ENCODE results near the gene CCDC201.

CCDC201 gene

DNA sequence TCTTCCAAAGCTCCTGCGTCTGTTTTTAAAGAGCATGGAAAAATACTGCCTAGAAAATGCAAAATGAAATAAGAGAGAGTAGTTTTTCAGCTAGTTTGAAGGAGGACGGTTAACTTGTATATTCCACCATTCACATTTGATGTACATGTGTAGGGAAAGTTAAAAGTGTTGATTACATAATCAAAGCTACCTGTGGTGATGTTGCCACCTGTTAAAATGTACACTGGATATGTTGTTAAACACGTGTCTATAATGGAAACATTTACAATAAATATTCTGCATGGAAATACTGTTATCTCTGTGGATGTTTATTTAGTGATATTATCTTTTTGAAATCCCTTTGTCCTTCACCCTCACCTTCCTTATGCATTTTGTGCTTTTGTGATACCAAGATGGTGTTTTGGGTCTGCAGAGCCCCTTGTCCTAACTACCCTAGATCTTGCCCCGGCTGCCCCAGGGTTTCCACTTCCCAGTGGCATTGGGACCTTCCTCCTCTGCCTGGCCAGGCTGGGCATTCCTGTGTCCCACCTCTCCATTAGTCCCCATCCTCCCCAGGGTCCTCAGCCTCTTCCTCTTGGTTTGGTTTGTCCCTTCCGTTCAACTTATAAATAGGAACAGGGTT lies 20.6 kb upstream of the CCDC201 start:
- DNase-seq (ENCODE audit: low read depth, low spot score): no peak

DNA sequence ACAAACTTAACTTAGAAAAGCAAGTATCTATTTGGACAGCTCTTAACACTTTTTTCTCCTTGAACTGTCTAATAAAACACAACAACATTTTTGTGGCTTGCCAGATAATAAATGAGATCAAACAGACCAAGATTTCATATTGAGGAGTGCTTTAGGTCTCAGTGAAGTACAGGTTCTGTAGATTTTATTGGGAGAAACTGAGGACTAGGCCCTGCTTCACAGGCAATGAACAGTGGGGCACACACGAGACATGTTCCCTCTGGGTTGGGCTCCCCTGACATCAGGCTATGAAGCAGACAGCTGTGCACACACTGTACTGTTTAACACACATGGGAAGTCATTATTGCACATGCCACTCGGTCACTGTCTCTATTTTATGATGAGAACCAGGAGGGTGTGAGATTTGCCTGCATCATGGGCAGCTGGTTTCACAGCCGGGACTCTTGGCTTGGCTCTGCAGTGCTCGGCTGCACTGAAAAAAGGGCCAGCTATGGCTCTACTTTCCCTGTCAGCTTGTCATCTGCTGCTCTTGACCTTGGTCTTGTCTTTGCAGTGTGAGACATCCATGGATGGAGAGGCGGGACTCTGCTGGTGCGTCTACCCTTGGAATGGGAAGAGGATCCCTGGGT lies 19.6 kb upstream of the CCDC201 start:
- DNase-seq (ENCODE audit: low read depth, low spot score): no peak

DNA sequence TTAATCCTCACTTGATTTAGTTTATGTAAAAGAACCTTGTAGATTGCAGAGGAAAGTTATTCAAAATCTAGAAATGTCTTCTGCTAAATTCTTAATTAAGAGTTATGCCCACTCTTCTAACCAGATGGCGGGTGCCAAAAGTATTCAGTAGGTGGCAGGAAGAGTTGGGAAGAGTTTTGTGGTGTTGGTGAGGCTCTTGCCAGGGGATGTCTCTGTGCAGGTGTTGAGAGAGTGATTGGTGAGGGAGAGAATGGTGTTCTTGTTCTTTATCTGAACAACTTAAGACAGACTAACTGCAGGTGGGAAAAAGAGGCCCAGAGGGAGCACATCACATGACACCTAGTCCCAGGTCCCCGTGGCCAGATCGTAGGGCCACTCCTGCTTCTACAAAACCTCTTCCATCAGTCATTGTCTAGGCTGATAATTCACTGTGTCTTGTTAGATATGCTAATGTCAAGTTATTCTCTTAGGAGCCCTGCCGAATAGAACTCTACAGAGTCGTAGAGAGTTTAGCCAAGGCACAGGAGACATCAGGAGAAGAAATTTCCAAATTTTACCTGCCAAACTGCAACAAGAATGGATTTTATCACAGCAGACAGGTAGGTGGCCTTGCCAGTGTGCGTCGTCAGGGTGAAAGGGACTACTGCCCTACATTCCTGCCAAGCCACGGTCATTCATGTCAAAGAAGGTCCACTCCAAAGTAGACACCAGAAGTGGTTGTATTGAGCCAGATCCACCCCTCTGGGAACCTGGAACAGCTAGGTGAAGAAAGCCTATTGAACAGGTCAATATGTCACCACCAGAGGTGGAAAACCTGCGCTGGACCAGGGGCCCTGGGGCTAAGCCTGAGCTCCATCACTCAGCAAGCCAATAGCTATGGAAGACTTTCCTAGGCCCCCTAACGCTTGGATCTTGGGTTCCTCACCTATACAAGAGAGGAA lies 18.9 kb upstream of the CCDC201 start:
- no peak for DNase-seq (ENCODE audit: low read depth, low spot score)

GRCh38 chr7:45890902-45891461 lies 18.1 kb upstream of the CCDC201 start:
- DNase-seq (ENCODE audit: low read depth, low spot score): no peak

GRCh38 chr7:45890125-45890901 lies 17.4 kb upstream of the CCDC201 start:
- no peak for DNase-seq (ENCODE audit: low read depth, low spot score)

DNA sequence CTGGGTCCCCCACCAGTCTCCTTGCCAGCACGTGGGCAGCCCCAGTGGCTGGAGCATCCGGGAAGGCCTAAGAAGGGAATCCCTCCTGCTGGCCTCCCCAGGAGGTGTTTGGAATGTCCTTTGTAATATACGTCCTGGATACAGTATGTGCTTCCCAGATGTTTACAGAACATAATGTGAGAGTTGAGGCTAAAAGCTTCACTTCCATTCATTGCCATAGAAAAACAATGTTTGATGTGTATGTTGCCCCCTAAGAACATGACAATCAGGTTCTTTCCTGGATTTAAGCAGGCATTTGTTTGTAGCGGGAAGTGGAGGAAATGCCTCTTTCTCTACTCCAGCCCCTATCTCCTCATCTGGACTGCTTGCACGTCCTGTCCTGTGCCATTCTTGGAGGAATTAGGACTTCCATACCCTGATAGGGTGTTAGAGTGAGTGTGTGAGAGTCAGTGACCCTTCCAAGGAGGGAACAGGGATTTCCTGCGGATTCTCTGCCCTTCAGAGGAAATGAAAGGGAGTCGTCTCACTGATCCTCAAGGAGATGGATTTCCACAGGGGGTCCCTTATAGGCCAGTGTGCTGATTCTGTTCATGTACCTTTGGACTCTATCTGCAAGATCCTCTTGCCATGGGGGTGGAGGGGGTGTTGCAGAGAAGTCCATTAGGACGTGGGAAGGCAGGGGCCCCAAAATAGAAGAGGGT lies 16.6 kb upstream of the CCDC201 start:
- no peak for DNase-seq (ENCODE audit: low read depth, low spot score)

DNA sequence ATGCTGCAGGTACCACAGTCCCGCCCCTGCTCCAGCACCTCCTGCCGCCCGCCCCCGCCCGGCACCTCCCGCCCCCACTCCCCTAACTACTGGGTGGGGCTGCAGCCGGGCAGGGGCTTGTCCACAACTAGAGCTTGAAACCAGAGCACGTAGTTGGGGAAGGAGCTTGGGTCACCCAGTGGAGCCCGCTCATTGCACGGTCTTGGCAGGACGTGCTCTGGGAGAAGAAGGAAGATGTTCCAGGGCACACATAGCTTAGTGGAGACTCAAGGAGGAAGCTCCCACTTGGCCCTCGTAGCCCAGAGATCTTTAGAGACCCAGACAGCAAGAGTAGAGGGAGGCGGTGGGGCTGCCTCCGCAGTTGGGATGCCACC lies 16.1 kb upstream of the CCDC201 start:
- no peak for DNase-seq (ENCODE audit: low read depth, low spot score)

DNA sequence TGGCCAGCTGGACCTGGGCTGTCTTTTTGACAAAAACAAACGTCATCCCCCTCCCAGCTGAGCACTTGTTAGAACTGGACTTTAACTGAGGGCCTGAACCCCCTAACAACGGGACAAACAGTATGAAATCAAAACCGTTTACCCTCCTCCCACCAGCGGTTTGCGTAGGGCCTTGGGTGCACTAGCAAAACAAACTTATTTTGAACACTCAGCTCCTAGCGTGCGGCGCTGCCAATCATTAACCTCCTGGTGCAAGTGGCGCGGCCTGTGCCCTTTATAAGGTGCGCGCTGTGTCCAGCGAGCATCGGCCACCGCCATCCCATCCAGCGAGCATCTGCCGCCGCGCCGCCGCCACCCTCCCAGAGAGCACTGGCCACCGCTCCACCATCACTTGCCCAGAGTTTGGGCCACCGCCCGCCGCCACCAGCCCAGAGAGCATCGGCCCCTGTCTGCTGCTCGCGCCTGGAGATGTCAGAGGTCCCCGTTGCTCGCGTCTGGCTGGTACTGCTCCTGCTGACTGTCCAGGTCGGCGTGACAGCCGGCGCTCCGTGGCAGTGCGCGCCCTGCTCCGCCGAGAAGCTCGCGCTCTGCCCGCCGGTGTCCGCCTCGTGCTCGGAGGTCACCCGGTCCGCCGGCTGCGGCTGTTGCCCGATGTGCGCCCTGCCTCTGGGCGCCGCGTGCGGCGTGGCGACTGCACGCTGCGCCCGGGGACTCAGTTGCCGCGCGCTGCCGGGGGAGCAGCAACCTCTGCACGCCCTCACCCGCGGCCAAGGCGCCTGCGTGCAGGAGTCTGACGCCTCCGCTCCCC lies 15.5 kb upstream of the CCDC201 start, which contains the start of gene IGFBP1:
Gene IGFBP1 (plus strand): TSS at position 304 of the 808 bp plus-strand sequence. CDS start 165 bp downstream, at position 469.
- no peak for DNase-seq (ENCODE audit: low read depth, low spot score)

DNA sequence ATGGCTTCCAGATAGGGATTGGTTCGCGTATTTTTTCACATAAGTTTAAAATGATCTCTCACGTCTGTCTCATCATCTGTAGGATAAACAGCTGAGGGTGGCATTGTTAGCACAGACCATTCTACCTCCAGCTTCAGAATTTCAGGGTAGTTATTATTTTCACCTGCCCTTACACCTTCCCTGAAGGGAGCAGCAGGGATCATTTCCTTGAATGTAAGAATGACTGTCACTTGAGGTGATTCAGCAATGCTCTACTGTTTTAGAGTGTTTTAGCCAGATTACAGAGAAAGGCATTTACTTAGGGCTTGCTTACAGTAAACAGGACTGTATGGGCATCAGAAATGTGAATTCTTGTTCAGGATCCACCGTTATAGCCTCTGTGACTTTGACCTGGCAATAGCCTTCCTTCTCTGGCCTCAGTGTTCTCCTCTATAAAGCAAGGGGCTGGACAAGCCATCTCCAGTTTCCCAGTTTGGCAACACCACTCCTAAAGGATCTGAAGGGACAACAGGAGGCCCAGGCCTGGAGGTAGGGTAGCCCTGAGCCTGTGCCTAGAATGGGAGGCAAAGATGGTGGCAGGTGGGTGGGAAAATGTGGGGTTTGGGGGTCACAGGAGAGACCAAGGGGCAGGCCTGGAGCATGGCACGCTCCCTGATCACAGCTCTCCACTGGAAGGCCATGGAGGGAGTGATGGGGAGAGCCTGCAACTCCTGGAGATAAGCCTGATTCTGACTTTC lies 14.2 kb upstream of the CCDC201 start:
- DNase-seq (ENCODE audit: low read depth, low spot score): no peak

GRCh38 chr7:45885264-45885882 lies 12.5 kb upstream of the CCDC201 start:
- DNase-seq (ENCODE audit: low read depth, low spot score): no peak

DNA sequence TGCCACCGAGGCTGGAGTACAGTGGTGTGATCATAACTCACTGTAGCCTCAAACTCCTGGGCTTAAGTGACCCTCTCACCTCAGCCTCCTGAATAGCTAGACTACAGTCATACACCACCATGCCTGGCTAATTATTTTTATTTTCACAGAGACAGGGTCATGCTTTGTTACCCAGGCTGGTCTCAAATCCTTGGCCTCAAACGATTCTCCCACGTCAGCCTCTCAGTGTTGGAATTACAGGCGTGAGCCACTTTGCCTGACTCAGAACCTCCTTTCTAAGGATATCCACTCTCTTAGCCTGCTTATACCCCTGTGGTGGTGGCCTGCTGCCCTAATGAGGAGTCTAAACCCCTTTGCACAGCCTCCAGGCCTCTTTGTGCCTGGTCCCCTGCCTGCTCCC lies 11.3 kb upstream of the CCDC201 start:
- no peak for DNase-seq (ENCODE audit: low read depth, low spot score)

DNA sequence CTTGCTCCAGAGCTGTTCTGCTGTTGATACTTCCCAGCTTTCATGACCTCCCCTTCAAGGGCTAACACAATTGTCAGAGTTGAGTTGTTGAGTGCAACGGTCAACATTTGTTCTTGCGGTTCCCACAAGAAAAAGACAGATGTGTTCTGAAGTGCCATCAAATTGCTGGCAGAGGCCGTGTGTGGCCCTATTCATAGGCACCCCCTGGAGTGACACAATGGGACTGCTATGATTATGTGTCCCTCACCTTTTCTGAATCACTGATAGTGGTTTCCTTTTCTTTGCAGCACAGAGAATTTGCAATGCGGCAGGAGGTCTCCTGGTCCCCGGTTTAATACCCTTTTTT lies 9.6 kb upstream of the CCDC201 start:
- DNase-seq (ENCODE audit: low read depth, low spot score): no peak

DNA sequence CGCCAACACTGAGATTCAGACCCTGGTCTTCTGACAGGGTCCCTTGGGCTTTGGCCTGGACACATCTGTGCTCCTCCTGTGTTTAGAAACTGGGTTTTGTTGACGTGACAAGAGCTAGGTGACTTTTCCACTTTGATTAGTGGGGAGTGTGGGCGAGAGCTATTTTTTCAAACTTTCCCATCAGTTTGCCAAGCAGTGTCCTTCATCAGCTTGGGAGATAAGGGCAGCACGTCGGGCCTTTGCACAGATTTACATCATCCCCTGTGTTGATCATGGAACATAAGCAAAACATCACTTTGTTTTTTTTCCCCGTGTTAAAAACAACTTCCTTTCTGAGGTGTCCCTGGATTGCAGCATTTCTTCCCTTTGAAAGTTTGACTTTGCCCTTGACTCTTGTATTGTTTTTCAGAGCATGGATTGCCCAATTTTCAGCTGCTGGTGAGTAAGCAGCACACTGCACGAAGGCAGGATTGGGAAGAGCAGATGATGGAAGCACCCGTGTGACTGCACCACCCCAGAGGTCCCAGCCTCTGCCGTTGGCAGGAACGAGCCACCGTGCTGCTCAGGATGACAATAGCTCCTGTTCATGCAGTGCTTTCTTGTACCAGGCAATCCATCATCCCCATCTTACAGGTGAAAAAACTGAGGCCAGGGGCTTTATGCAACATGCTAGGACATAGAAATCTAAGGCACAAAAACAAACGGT lies 9.0 kb upstream of the CCDC201 start:
- no peak for DNase-seq (ENCODE audit: low read depth, low spot score)

DNA sequence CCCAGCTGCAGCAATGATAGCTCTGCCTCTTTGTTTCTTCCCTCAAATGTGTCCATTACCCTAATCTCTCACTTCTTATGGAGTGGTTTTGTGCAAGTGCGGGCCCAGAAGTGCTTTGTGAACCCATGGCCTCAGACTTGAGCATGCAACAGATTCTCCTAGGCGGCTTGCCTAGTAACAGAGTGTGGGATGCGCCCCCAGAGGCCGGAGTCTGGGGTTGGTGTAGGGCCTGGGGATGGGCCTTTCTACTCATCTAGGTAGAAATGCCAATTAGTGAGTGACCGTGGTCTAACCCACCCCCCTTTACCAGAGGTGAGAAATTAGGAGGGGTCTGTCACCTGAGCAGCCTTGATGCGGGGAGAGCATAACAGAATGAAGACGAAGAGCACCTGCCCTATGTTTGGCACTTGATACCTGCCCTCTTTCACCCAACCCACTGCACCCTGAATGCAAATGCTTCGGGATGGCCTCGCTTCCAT lies 8.4 kb upstream of the CCDC201 start:
- DNase-seq (ENCODE audit: low read depth, low spot score): no peak

DNA sequence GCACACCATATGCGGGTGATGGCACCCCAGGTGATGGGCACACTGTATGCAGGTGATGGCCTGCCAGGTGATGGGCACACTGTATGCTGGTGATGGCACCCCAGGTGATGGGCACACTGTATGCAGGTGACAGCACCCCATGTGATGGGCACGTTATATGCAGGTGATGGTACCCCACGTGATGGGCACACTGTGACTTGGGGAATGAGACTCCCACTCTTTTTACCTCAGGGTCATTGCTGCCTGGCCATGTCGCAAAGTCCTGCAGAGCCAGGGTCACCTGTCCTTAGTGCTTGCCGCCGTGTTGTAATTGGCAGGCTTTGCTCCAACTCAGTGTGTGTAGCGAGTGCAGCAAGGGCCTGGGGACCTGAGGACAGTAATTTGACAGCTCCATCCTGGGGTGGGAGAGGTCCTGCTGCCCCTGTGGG lies 7.6 kb upstream of the CCDC201 start:
- DNase-seq (ENCODE audit: low read depth, low spot score): no peak

DNA sequence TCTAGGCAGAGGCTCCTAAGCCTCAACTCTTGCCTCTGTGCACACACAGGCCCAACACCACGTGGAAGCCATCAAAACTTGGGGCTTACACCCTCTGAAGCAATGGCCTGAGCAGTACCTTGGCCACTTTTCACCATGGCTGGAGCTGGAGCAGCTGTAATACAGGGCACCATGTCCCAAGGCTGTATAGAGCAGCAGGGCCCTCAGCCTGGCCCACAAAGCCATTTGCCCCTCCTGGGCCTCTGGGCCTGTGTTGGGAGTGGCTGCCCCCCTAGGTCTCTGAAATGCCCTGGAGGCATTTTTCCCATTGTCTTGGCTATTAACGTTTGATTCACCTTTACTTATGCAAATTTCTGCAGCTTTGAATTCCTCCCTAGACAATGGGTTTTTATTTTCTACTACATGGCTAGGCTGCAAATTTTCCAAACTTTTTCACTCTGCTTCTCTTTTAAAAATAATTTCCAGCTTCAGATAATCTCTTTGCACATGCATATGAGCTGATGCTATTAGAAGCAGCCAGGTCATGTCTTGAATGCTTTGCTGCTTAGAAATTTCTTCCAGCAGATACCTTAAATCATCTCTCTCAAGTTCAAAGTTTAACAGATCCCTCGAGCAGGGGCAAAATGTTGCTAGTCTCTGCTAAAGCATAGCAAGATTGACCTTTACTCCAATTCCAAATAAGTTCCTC lies 5.7 kb upstream of the CCDC201 start:
- no peak for DNase-seq (ENCODE audit: low read depth, low spot score)

DNA sequence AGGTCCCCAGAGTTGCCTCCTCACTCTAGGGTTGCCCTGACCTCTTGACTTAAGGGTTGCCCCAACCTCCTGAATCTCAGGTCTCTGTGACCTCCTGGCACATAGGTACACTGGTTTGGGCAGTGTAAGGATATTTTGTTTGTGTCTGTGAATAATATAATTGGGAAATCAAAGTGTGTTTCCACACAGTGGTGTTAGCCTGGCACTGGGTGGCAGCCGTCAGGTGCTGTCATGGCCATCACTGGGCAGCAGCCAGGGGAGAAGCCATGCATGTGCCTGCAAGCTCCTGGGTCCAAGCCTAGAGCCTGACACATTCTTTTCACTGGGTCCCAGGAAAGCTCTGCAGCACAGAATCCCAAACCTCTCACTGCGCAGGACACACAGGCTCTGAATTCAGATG lies 3.6 kb upstream of the CCDC201 start:
- DNase-seq (ENCODE audit: low read depth, low spot score): no peak

Data from iPS DF 19.7 (cell line).